HG02798 (cell line): ENCODE results near the gene MFAP4.

ENCODE experiments used
- ATAC-seq: cut with Tn5 transposase; IDR thresholded peaks from one replicate; pipeline ENCODE4 v1.9.1; 2021; ENCODE audit warnings: mild to moderate bottlenecking; ENCODE audit not compliant: unreplicated experiment, poor library complexity

The MFAP4 gene

GRCh38 chr17:19372866-19373504 lies 14.0 kb downstream of the MFAP4 start:
- no peak for ATAC-seq

- no peak for ATAC-seq
Measured at GRCh38 chr17:19372439-19372838, 14.6 kb downstream of the MFAP4 start.

DNA sequence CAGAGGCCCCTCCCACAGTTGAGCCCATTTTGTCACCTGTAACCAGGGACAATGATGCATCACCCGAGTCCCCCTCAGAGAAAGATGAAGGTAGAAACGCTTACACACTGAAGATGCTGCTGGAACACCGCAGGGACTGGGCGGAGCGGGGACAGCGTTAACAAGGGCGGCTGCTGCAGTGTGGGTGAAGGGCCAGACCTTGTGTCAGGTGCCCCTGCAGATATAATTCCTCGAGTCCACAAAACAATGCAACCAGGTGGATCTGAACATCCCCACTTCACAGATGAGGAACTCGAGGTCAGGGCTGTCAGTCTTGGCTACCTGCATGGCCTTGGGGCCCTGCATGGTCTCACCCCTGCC lies 15.0 kb downstream of the MFAP4 start:
- ATAC-seq = no peak

- ATAC-seq = no peak
Measured at GRCh38 chr17:19371259-19372010, 15.6 kb downstream of the MFAP4 start.

DNA sequence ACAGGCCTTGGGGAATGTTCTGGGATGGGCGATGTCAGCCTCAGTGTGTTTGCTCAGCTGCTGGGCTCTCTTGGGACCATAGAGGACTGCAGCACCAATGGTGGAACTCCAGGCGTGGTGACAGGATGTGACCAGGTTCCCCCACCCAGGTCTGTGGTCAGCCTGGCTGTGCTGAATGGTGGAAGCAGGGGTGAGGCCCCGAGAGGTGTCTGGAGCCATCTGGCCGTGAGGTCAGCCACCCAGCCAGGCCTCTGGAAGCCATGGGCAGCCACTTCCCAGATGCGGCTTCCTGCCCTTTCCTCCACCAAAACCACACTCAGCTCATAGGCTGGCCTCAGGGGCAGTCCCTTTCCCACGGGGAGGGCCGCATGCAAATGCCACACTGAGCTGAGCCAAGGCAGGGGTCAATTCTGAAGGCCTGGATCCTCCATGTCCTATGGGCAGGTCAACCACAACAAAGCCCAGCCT lies 16.5 kb downstream of the MFAP4 start:
- no peak for ATAC-seq

DNA sequence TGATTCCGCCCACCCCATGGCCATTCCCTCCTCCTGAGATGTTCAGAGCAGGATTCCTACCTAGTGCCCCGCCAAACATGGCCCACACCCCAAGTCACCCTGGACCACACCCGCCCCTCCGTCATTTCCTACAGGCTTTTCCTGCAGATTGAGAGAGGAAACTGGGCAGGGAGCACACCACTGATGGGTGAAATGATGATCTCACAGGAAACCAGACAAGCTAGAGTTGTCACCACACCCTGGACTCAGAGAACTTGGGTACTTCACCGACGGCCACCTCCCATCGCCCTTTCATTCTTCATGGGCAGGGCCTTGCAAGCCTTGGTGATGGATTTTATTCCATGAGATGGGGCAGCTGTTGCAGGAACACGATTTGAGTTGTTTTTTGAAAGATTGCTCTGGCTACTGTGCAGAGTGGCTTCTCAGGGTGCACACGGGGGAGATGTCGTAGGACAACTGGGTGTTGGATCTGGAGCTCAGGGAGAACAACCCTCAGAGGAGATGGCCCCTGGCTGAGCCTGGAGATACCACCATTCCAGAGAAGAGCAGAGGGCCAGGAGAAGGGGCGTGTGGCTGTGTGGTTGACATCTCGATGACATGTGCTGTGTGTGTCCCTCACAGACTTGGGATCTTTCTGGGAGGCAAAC lies 17.0 kb downstream of the MFAP4 start:
- no peak for ATAC-seq

DNA sequence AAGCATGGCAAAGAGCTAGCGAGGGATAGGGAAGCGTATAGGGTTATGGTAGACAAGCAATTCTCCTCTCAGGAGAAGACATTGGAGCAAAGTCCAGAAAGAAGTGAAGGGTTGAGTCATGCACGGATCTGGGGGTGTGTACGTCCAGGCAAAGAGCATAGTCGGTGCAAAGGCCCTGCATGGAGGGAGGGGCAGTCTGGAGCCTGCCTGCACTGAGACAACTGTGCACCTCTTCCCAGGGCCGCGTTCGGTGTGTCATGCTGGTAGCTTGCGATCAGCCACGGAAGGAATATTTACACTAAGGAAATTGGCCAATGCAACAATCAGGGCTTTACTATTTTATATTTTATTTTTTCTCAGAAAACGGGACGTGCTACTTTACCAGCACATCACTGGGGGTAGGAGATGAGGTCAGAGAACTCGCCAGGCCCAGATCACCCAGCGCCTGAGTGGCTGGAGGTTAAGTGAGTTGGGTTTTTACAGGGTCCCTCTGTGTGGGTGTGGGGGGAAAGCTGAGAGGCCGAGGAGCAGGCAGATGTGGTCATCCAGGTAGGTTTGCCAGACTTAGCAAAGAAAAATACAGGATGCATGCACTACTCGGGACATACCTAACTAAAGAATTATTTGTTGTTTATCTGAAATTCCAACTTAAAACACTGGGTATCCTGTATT lies 17.7 kb downstream of the MFAP4 start:
- ATAC-seq = no peak

- ATAC-seq = no peak
Measured at GRCh38 chr17:19368229-19368628, 18.8 kb downstream of the MFAP4 start.

- ATAC-seq = no peak
Measured at GRCh38 chr17:19366637-19366972, 20.4 kb downstream of the MFAP4 start.

DNA sequence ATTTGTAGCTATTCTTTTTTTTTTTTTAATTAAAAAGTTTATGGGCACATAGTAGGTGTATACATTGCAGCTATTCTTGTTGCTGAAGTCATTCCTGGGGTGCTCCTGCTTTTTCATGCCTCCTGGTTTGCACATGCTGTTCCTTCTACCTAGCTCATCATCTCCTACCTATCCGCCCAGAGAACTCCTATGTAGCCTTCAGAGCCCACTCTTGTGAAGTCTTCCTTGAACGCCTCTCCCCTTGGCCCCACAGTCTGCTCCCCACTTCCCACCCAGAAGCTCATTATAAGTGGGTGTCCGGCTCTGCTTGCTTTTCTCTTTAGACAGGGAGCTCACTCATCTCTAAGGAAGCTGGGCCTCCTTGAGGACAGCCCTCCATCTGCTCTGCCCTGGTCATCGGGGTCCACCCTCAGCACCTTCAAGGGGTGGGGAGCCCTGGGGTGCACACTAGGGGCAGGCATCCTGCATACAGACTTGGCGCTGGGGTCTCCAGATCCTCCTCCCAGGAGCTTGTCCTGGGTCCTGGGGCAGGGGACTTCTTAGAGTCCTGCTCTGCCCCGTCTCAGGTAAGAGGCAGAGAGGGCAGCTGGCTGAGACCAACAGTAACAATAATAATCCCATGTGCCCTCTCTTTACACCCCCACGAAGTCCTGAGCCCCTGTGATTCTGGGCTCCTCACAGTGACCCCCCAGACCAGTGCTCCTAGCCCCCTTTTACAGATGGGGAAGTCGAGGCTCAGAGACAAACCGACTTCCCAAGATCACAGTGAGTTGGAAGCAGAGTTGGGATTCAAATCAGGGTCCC lies 21.0 kb downstream of the MFAP4 start:
- no peak for ATAC-seq

- no peak for ATAC-seq
Measured at GRCh38 chr17:19365499-19365817, 21.5 kb downstream of the MFAP4 start.

- no peak for ATAC-seq
Measured at GRCh38 chr17:19364699-19365498, 22.1 kb downstream of the MFAP4 start.

GRCh38 chr17:19363460-19364035 lies 23.4 kb downstream of the MFAP4 start:
- no peak for ATAC-seq

DNA sequence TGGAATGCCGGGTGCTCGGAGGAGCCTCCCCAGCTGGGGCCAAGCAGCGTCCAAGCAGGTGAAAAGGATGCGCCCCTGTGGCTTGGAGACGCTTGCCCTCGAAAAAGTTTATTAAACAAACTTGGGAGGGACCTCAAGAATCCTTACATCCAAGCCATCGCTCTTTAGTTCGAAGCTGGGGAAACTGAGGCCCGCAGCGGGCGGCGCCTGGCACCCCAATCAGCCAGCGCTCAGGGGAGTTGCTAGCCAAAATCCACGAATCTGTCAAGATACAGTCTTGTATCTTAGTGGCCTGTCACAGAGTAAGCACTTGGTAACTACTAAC lies 23.9 kb downstream of the MFAP4 start:
- ATAC-seq = no peak

DNA sequence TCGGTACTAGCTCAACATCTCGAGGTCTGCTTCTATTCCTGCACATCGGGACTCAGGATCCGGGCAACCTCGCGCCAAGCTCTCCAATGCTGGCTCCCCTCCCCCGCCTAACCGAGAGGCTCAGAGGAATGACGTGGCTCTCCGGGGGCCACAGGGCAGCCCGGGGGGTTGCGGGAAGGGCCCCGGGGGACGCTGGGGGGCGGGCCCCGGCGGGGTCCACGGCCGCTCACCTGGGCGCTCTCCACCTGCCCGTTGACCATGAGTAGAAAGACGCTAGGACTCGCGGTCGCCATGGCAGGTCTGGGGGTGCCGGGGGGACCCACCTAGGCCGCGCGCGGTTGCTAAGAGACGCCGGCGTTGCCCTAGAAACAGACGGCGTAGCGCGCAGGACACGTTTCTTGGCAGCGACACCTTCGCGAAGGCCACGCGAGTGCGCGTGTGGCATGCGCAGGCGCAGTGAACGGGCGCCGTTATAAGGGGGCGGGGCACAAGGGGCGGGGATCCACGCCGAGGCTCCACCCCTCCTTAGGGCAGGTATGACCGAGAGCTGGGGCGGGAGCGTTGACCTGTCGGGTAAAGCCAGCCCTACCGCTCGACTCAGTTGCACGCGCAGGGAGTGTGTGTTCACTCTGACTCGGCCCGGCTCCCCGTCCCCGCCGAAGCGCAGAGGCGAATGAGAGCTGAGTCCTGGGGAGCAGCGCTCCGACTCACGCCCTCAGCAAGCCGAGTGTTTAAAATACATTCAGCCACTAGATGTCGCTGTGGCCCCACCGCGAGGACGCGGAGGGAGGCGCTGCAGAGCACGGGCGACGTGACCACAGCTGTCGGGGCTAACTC lies 24.5 kb downstream of the MFAP4 start, which contains the start of gene B9D1:
TSS of gene B9D1 (minus strand) at position 447 of the 837 bp plus-strand sequence. CDS start at position 293, 154 bp downstream.
- ATAC-seq = peak; percentile 89

DNA sequence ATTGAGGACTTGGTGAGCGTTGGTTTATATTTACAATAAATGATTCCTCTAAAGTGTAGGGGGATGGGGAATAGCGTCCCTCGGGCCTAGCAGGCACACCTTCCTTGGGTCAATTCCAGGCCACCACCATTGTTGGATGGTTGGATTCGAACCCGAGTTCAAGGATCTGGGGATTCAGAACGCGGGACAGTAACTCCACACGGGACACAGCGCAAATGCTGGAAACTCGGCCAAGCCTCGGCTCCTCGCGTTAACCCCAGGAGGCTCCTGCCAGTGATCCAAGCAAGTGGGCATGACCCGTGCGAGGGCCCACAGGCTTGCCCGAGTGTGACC lies 25.1 kb downstream of the MFAP4 start:
- ATAC-seq = no peak

DNA sequence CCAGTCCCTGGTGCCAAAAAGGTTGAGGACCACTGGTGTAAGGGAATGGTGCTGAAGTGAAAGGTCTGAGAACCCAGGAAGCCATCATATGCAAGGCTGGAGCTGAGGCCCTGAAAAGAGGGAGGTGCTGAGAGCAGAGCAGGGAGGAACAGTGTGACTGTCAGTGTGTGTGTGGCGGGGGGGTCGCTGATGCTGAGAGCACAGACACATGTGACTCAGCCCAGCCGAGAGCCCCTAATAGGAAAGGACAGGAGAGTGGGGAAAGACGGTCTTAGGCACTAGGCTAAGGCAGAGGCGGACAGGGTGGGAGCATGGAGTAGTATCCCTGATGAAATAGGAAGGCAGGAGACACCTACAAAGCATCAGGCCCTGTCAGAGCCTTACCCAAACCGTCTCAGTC lies 25.7 kb downstream of the MFAP4 start:
- no peak for ATAC-seq

GRCh38 chr17:19360772-19361171 lies 26.2 kb downstream of the MFAP4 start:
- ATAC-seq = no peak

DNA sequence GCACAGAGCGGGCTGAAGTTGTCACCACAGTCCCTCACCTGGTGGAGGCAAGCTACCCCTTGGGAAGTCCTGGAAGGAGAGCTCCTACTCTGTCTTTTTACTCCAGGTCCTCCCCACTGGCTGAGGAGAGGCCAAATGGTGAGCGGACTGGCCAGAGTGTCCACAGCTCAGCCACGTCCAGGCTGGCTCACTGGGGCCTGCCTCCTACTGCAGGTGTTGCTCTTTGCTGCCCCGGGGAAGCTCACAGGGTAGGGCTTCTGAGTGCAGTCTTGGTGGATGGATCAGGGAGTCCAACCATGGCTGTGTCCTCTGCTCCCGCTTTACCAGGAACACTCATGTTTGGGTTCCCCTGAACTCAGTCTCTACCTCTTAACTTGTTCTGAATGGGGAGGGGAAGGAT lies 27.1 kb downstream of the MFAP4 start:
- ATAC-seq = no peak
